AG08395 (cell line): ENCODE measurements around the gene LMAN1L.
"Not testable (repeated sequence)": the region's sequence is repeated elsewhere in the genome, so short reads cannot be mapped to it uniquely, and the experiment has no call there.

Experiments
- DNase-seq: peaks from one replicate; pipeline ENCODE4 v3.0.0; 2012; ENCODE audit warnings: mixed read lengths, low spot score

Gene LMAN1L

GRCh38 chr15:74782259-74783071 is 30.2 kb upstream of the LMAN1L start:
- peak; percentile 39 for DNase-seq

DNA sequence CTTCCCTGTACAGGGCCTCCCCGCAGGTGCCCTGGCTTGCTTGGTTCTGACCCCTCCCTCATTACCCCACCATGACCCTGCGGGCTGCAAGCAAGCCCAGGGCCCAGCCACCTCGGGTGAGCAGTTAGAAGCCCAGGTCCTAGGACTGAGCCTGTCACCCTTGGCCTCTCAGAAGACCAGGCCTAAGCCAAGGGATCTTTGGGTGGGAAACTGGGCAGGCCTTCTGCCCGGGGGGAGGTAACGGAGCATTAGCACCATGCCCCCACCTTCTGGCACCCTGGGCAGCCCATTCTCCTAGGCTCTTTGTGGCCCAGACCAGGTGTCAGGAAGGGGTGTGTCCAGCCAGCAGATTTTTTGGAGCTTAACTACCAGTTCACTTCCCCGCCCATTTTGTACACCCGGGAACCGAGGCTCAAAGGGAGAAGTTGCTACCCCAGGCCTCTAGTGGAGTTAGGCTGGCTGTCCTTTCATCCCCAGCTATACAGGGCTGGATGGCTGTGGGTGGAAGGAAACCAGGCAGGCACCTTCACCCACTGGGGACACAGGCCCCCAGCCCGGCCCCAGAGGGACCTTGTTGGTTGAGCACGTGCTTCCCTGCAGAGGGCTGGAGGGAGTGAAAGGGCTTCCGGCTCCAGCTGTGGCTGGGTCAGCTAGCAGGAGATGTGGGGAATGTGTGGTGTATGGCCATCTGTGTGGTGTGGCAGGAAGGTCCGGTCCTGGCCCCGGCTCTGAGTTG is 29.4 kb upstream of the LMAN1L start:
- peak; percentile 39 for DNase-seq

DNA sequence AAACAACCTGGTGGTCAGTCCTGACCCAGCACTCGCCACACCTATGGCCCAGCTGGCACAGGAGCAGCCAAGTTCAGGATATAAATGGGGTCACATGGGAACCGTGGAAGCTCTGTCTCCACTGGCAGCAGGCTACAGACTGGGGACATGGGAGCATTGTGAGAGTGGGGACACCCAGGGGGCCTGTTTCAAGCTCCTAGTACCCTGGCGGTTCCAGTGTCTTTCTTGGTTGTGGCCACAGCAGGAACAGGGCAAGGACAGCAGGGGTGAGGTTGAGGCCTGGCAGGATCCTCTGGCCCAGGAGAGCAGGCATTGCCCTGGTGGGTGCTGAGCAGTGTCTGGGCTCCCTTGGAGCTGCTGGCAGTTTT is 28.8 kb upstream of the LMAN1L start:
- no peak for DNase-seq

DNA sequence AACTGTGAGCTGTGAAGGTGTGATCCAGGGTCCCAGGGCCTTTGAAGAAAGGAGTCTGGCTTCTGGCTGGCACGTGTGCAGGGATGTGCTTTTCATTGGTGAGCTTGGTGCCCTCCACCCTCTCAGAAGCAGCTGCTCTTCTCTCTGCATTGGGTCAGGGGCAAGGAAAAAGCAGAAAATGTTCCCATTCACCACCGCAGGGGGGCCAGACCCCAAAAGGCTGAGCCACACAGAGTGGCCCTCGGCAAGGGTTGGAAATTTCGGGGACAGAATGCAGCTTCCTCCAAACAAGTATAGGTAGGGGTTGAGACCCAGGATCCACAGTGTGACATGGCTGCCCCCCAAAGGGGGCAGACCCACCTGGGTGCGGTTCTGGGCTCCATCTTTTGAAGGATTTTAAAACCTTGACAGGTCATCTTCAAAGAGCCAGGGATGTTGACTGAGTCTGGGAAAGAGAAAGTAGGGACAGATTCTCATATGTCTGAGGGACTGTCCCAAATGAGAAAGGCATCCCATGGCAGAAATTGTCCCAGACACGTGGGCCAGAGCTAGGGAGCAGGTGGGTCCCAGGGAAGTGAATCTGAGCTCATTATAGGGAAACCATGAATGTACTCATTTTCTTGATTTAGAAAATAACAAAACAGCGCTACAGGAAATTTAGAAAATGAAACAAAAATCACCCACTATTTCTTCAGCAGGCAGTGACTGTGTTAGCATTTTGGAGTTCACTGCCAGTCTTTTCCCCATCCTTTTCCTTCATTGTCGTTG is 28.0 kb upstream of the LMAN1L start:
- no peak for DNase-seq

GRCh38 chr15:74785194-74786032 is 27.2 kb upstream of the LMAN1L start:
- no peak for DNase-seq

GRCh38 chr15:74786081-74786480 is 26.6 kb upstream of the LMAN1L start:
- not testable (repeated sequence) for DNase-seq

DNA sequence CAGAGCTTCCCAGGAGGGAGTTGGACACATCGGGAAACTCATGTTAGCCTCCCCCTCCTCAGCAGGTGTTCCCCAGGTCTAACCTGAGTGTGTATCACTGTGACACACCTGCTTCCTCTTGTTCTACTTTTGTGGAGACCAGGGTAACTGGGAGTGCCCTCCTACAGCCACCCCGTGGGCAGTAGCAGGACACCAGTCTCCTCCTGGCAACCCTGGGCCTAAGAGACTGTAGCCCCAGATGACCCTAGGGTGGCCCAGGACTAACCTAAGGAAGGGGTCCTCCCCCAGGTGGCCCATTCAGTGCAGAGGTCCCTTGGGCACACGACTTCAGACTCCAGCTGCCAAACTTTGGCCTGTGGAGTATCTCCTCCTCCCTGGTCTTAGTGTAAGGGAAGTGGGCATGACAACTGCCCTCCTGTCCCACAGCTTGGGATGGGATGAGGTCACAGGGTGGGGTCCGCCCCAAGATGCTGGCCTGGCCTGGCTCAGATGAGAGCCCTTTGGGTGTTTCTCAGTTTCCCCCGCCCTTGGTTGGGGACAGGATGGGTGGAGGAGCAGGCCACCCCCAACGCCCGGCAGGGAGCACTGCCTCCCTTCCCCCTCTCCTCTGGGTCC is 26.0 kb upstream of the LMAN1L start:
- DNase-seq, result no peak

GRCh38 chr15:74787251-74788041 is 25.2 kb upstream of the LMAN1L start:
- DNase-seq, result peak; percentile 53

DNA sequence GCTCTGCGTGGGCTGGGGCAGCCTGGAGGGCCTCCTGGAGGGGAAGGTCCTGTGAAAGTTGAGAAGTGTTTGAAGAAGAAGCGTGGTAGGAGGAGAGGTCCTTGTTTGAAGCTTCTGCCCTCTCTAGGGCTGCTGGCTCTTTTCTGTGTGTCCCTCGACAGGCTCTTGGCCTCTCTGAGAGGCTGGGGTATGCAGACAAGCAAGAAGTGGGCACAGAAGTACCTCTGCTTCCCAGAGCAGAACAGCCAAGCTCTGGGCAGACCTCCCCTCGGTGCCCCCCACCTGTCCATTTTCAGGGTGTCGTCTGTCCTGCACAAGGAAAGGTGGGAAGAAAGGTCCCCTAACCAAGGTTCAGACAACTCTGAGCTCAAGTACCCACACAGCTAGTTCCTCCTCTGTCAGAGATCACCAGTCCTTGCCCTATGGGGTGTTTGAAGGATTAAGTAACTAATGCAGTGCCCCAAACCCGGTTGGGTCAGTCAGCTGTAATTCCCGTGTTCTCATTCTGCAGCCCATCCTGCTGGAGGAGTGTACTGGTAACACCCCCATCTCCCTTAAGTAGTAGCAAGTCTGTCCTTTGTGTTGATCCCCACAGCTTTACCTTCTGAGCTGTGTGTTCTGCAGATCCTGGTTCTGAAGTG is 24.5 kb upstream of the LMAN1L start:
- no peak for DNase-seq

- DNase-seq, result no peak
Measured at GRCh38 chr15:74788683-74789151, 23.9 kb upstream of the LMAN1L start.

DNA sequence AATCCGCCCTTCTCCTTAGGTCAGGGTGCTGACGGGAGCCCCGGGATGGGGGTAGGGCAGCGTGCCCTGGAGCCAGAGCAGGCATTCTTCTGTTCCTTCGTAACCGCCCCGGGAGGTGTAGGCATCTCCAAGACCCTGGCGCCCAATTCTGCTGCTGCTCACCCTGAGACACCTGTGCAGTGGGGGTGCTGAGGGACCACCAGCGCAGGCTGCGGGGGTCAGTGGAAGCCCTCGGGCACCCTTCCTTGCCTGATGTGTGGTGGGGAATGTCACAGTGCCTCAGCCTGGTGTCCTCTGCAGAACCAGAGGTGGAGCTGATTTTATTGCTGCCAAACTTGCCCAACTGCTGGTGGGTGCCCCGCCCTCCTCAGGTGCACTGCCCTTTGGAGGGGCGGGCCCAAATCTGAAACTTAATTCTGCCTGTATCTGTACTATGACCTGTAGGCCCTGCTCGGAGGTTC is 23.4 kb upstream of the LMAN1L start:
- DNase-seq, result no peak

DNA sequence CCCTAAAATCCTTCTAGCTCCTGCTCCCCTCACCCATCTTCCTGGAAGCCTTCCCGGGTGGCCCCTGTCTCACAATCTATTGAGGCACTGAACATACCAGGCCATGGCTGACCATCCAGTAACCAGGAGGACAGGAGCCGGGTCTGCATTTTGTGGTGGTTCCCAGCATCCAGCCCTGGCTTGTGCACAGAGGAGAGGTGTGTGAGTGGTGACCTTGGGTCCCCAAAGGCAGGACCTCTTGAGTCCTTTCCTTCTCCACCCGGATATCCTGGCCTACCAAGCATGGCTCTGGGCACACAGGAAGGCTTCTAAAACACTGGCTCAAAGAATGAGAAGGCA is 22.9 kb upstream of the LMAN1L start:
- DNase-seq, result no peak

- peak; percentile 70 for DNase-seq
Measured at GRCh38 chr15:74790080-74790916, 22.3 kb upstream of the LMAN1L start.

DNA sequence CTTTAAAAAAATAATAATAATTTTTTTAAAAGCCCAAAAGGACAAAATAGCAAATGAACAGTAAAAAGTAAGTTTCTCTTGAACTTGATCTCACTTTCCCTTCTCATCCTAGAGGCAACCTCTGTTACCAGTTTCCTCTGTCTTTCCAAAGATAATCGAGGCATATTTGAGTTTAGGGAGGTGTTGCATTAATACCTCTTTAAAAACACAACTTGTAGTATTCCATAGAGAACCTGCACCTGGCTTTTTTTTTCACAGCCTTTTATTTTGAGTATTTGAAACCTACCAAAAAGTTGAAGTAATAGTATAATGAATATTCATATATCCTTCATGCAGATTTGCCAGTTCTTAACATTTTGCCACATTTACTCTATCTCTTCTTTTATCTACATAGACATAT is 21.6 kb upstream of the LMAN1L start:
- DNase-seq, result no peak

- DNase-seq, result no peak
Measured at GRCh38 chr15:74791667-74792066, 21.0 kb upstream of the LMAN1L start.

GRCh38 chr15:74792227-74793016 is 20.2 kb upstream of the LMAN1L start:
- DNase-seq, result no peak

DNA sequence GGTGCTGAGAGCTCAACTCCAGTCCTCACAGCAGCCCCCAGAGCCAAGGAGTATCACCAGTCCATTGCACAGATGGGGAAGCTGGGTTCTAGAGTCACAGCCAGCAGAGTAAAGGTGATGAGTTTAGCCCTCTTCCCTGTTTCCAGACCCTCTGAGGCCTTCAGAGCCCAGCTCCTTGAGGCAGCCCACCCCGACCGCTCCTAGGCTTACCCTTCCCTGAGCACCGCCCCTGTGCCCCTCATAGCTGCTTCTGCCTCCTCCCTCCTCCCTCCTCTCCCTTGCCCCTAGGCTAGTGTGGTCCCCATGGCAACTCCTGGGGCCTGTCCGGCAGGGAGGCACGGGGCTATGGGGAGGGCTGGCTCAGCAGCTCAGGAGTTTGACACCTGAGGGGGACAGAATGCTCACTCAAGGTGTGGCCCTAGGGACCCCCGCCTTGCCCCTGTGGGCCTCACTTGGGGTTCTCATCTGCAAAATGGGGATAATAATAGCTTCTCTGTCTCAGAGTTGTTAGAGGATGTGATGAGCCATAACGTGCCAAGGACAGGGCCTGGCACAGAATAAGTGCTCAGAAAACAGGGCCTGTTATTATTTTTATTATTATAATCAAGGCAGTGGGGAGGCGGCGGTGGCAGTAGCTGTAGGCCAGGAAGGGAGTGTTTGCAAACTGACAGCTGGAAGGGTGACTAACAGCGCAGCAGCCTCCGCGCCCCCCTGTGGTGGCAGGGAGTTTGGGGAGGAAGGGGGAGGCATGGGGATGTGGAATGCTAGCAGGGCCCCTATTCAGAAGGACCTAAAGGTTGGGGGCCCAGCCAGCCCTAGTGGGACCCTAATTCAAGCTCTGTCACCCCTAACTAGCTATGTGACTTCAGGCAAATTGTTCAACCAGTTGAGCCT is 19.3 kb upstream of the LMAN1L start:
- no peak for DNase-seq
